Mammary epithelial cell (primary cell): ENCODE data around the gene SNX19.

Experiments used
- CTCF ChIP-seq, 2 donors: IDR thresholded peaks in 1 of 2; conservative IDR thresholded peaks in 1 of 2; 2 replicates each; pipeline ENCODE4 v1.5.1; 2011 to 2012; ENCODE audit warnings: inconsistent platforms in 2 of 2, low read length in 2 of 2, mild to moderate bottlenecking in 2 of 2, control low read depth in 1 of 2, low read depth in 1 of 2; ENCODE audit not compliant: insufficient read depth in 1 of 2; ENCODE audit errors: extremely low read depth in 1 of 2
- EZH2 ChIP-seq: IDR thresholded peaks from 2 replicates; pipeline ENCODE4 v1.6.1; 2012; ENCODE audit warnings: low read length, inconsistent platforms, borderline replicate concordance

GRCh38 chr11:130865091-130865773 lies 51.0 kb downstream of the SNX19 start:
- TF ChIP-seq CTCF (conservative IDR thresholded peaks at IDR 0.05 in 1 of 2, IDR thresholded peaks at IDR 0.05 in 1 of 2; ENCODE audit: extremely low read depth in 1 of 2, insufficient read depth in 1 of 2, low read depth in 1 of 2, low read length in 2 of 2) (no peak), EZH2 (no peak)
